K562 (cell line): ENCODE results near the gene SLC22A4. TPM values are rescaled to one million over a fixed set of nuclear protein-coding genes. Genes with fewer than 3 reads are reported as not detected.

Experiments used
- ATF1 ChIP-seq, 2 experiments: fragments of 450-650 bp in 1 of 2; IDR thresholded peaks; 2 replicates each; pipeline ENCODE4 v1.6.1; 2016; ENCODE audit warnings: missing compliant biosample characterization in 1 of 2, missing genetic modification characterization in 1 of 2
- CBFA2T2 ChIP-seq: fragments of 450-650 bp; conservative IDR thresholded peaks from 2 replicates; pipeline ENCODE4 v1.6.1; 2017; ENCODE audit warnings: mild to moderate bottlenecking
- DDX20 ChIP-seq: fragments of 450-650 bp; IDR thresholded peaks from 2 replicates; pipeline ENCODE4 v1.6.1; 2016; ENCODE audit warnings: missing genetic modification characterization, low read depth, mild to moderate bottlenecking, missing compliant biosample characterization, moderate library complexity
- DIDO1 ChIP-seq: fragments of 450-650 bp; IDR thresholded peaks from 2 replicates; pipeline ENCODE4 v1.6.1; 2016; ENCODE audit warnings: low read depth, missing biosample characterization, missing genetic modification characterization
- E2F8 ChIP-seq: fragments of 450-650 bp; IDR thresholded peaks from 2 replicates; pipeline ENCODE4 v1.7.1; 2018; ENCODE audit warnings: mild to moderate bottlenecking, low read depth; ENCODE audit not compliant: partially characterized antibody
- GTF2A2 ChIP-seq: IDR thresholded peaks from 2 replicates; pipeline ENCODE4 v1.6.1; 2016; ENCODE audit warnings: mild to moderate bottlenecking, missing genetic modification characterization, missing compliant biosample characterization
- MECOM ChIP-seq: fragments of 250-450 bp; sonication (Bioruptor Pico); IDR thresholded peaks from 2 replicates; pipeline ENCODE4 v1.8.0; 2022; ENCODE audit warnings: inconsistent platforms
- MYNN ChIP-seq, 2 experiments: sonication (generic); formaldehyde crosslinking in 1 of 2; IDR thresholded peaks; 2 replicates each; pipeline versions ENCODE4 v1.5.0 to v1.6.1; 2016 to 2020; ENCODE audit warnings: antibody characterized with exemption in 1 of 2, missing genetic modification reagents in 1 of 2
- NFIC ChIP-seq: fragments of 450-650 bp; IDR thresholded peaks from 2 replicates; pipeline ENCODE4 v1.6.1; 2017; ENCODE audit warnings: mild to moderate bottlenecking, inconsistent platforms
- PHF20 ChIP-seq: fragments of 450-650 bp; IDR thresholded peaks from 2 replicates; pipeline ENCODE4 v1.6.1; 2018; ENCODE audit not compliant: partially characterized antibody
- SAP30 ChIP-seq: fragments of 200-600 bp; sonication (generic); IDR thresholded peaks from 2 replicates; pipeline ENCODE4 v1.6.1; 2012; ENCODE audit warnings: borderline replicate concordance, low read depth, mild to moderate bottlenecking, moderate library complexity, low read length, control low read depth, inconsistent platforms; ENCODE audit not compliant: insufficient read depth, poor library complexity, severe bottlenecking
- SETDB1 ChIP-seq: IDR thresholded peaks from one replicate; pipeline ENCODE4 v1.6.1; 2012; ENCODE audit warnings: low read length, control low read depth, inconsistent platforms
- SRSF7 ChIP-seq: fragments of 200-400 bp; formaldehyde crosslinking; optimal IDR thresholded peaks from 2 replicates; pipeline ENCODE3; 2017; ENCODE audit warnings: mild to moderate bottlenecking, low read depth, low read length
- TBL1XR1 ChIP-seq, 2 experiments: IDR thresholded peaks; 2 replicates each; pipeline ENCODE4 v1.6.1; 2012; ENCODE audit warnings: improper control_type of control experiment in 2 of 2, low read length in 2 of 2, mild to moderate bottlenecking in 1 of 2
- TEAD1 ChIP-seq, 2 experiments: fragments of 450-650 bp in 1 of 2; sonication (generic) in 1 of 2; formaldehyde crosslinking; IDR thresholded peaks; 2 replicates each; pipeline versions ENCODE4 v1.4.0 to v1.8.0; 2020 to 2022; ENCODE audit warnings: mild to moderate bottlenecking in 2 of 2, missing genetic modification reagents in 1 of 2
- TEAD4 ChIP-seq, 2 experiments: sonication (generic) in 1 of 2; formaldehyde crosslinking in 1 of 2; IDR thresholded peaks; 2 replicates each; pipeline versions ENCODE4 v1.6.1 to v1.8.0; 2012 to 2022; ENCODE audit warnings: borderline replicate concordance in 1 of 2, inconsistent platforms in 1 of 2, low read length in 1 of 2, mild to moderate bottlenecking in 1 of 2, missing genetic modification reagents in 1 of 2
- TRIM28 ChIP-seq: fragments of 450-650 bp; IDR thresholded peaks from 2 replicates; pipeline ENCODE4 v1.6.1; 2017
- ZC3H4 ChIP-seq: sonication (generic); formaldehyde crosslinking; IDR thresholded peaks from 2 replicates; pipeline ENCODE4 v1.9.0; 2021; ENCODE audit warnings: missing genetic modification reagents, borderline replicate concordance
- ZNF77 ChIP-seq: fragments of 250-450 bp; sonication (Bioruptor Pico); IDR thresholded peaks from 2 replicates; pipeline ENCODE4 v1.5.0; 2020
- polyA plus RNA-seq, 8 experiments: library from polyadenylated mRNA; depleted of rRNA in 4 of 8; stranded (reverse) in 5 of 8; unstranded in 3 of 8; fragments of >200 nt; fragmentation: Nextera tagmentation in 2 of 8; fragmentation: Illumina TruSeq in 1 of 8; extraction: Ambion mirVana in 2 of 8; extraction: Trizol in 1 of 8; gene quantifications; 2 replicates each; pipeline versions ENCODE4 v1.2.1 to v1.2.3, GENCODE V29; 2011 to 2014; ENCODE audit warnings: inconsistent platforms in 1 of 8, missing spikeins in 1 of 8
- total RNA-seq, 7 experiments: library from RNA; depleted of rRNA in 6 of 7; stranded (reverse); fragments of >200 nt in 6 of 7; fragmentation: Illumina TruSeq in 2 of 7; extraction: Trizol in 2 of 7; gene quantifications; 2 replicates each; pipeline versions ENCODE4 v1.2.1 to v1.2.3, GENCODE V29; 2011 to 2021; ENCODE audit warnings: low replicate concordance in 1 of 7
- TF ChIP-seq, protein P1 (sequence below): sonication (generic); formaldehyde crosslinking; IDR thresholded peaks from 2 replicates; pipeline ENCODE4 v1.5.0; 2020; ENCODE audit warnings: missing genetic modification reagents
- TF ChIP-seq, protein P2 (sequence below), 2 experiments: IDR thresholded peaks; 2 replicates each; pipeline ENCODE4 v1.6.1; 2011; ENCODE audit warnings: borderline replicate concordance in 1 of 2, control low read depth in 1 of 2, low read depth in 1 of 2, low read length in 1 of 2, mild to moderate bottlenecking in 1 of 2, mixed read lengths in 1 of 2, moderate library complexity in 1 of 2; ENCODE audit not compliant: insufficient read depth in 1 of 2, insufficient read length in 1 of 2, poor library complexity in 1 of 2, severe bottlenecking in 1 of 2; ENCODE audit errors: extremely low read depth in 1 of 2
- TF ChIP-seq, protein P3 (sequence below): fragments of 250-450 bp; sonication (Bioruptor Pico); IDR thresholded peaks from 2 replicates; pipeline ENCODE4 v1.8.0; 2022; ENCODE audit warnings: moderate library complexity, mild to moderate bottlenecking, inconsistent platforms

Gene SLC22A4
- total and polyA plus RNA-seq, 9 of the 15 experiments (the other 6 are each of a cell fraction or from before 2014, with no cell fraction given), result 2.7 to 9.5 (median 6.2) TPM

DNA sequence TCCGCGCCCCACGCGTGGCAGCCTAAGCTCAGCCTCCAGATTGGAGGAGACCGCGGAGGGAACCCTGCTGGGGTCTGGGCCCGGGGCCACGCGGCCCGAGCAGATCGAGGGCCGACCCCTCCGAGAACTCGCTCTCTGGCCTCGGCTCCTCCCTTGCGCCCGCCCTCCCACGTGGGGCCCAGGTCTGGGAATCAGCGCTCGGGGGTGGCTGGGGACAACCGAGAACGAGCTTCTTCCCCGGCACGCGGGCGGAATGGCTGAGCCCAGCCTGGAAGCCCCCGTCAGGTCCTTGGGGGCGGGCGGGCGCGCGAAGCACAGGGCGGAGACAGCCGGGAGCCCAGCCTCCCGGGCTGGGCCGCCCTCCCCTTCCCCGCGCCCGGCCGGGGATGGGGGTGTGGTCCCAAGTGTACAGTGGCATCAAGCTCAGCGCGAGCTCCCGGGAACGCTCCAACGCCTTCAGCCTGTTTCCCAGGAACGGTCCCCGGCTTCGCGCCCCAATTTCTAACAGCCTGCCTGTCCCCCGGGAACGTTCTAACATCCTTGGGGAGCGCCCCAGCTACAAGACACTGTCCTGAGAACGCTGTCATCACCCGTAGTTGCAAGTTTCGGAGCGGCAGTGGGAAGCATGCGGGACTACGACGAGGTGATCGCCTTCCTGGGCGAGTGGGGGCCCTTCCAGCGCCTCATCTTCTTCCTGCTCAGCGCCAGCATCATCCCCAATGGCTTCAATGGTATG is at the start of gene SLC22A4 (continued):
- TF ChIP-seq ATF1 (CRISPR knock-in tag; IDR thresholded peaks at IDR 0.05) (no peak), ATF1 (tag; IDR thresholded peaks at IDR 0.05) (no peak), TRIM28 (no peak), GTF2A2 (tag) (no peak), CBFA2T2 (0 out of 2 replicates have a peak, but pooled peaks have one; percentile 37), NFIC (peak; percentile 4; the same call in 1 of the 2 replicates), SETDB1 (no peak), DDX20 (no peak), PHF20 (no peak), E2F8 (no peak), TEAD4 (IDR thresholded peaks at IDR 0.05; ENCODE audit: low read length) (no peak; the same call in 1 of the 2 replicates), TEAD4 (CRISPR knock-in tag; IDR thresholded peaks at IDR 0.05; ENCODE audit: borderline replicate concordance) (peak; percentile 73; the same call in 1 of the 2 replicates), ZC3H4 (CRISPR knock-in tag) (no peak; the same call in 1 of the 2 replicates), SAP30 (peak; percentile 71), DIDO1 (tag) (no peak), TBL1XR1 (IDR thresholded peaks at IDR 0.05; ENCODE audit: low read length in 2 of 2) (no peak; a peak in 1 of 4 replicates), MECOM (CRISPR knock-in tag) (no peak), TEAD1 (CRISPR knock-in tag; IDR thresholded peaks at IDR 0.05) (no peak; a peak in 1 of 4 replicates), SRSF7 (no peak), MYNN (IDR thresholded peaks at IDR 0.05) (no peak), MYNN (CRISPR knock-in tag; IDR thresholded peaks at IDR 0.05) (no peak), ZNF77 (CRISPR knock-in tag) (no peak)
- TF ChIP-seq, protein P1, sequence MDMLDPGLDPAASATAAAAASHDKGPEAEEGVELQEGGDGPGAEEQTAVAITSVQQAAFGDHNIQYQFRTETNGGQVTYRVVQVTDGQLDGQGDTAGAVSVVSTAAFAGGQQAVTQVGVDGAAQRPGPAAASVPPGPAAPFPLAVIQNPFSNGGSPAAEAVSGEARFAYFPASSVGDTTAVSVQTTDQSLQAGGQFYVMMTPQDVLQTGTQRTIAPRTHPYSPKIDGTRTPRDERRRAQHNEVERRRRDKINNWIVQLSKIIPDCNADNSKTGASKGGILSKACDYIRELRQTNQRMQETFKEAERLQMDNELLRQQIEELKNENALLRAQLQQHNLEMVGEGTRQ, result peak; percentile 88
- TF ChIP-seq, protein P2, sequence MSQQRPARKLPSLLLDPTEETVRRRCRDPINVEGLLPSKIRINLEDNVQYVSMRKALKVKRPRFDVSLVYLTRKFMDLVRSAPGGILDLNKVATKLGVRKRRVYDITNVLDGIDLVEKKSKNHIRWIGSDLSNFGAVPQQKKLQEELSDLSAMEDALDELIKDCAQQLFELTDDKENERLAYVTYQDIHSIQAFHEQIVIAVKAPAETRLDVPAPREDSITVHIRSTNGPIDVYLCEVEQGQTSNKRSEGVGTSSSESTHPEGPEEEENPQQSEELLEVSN (IDR thresholded peaks at IDR 0.05; ENCODE audit: borderline replicate concordance in 1 of 2, extremely low read depth in 1 of 2, insufficient read depth in 1 of 2, insufficient read length in 1 of 2, low read depth in 1 of 2, low read length in 1 of 2, poor library complexity in 1 of 2, severe bottlenecking in 1 of 2), result peak; percentile 39 to 84
- TF ChIP-seq, protein P3, sequence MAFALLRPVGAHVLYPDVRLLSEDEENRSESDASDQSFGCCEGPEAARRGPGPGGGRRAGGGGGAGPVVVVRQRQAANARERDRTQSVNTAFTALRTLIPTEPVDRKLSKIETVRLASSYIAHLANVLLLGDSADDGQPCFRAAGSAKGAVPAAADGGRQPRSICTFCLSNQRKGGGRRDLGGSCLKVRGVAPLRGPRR, result no peak
